H1 (cell line): Measurements from ENCODE around the gene MYL3. TPM values are rescaled to one million over a fixed set of nuclear protein-coding genes. Genes with fewer than 3 reads are reported as not detected.

ENCODE experiments used
- CTBP2 ChIP-seq: IDR thresholded peaks from 2 replicates; pipeline ENCODE4 v1.7.0; 2011; ENCODE audit warnings: borderline replicate concordance, mild to moderate bottlenecking, moderate library complexity, mixed read lengths, low read length; ENCODE audit not compliant: insufficient read depth, insufficient read length
- HDAC6 ChIP-seq: IDR thresholded peaks from one replicate; pipeline ENCODE4 v1.7.1; 2012; ENCODE audit warnings: low read depth, mild to moderate bottlenecking, inconsistent platforms, low read length, moderate library complexity
- NRF1 ChIP-seq: IDR thresholded peaks from 2 replicates; pipeline ENCODE4 v1.6.1; 2011; ENCODE audit warnings: mild to moderate bottlenecking, low read depth, low read length, improper control_type of control experiment
- polyA plus RNA-seq, 7 experiments: library from polyadenylated mRNA; depleted of rRNA in 3 of 7; stranded (reverse) in 5 of 7; unstranded in 2 of 7; fragments of >200 nt in 5 of 7; fragments of 200-250 nt in 2 of 7; gene quantifications; 1 replicate in 5 of 7; 2 replicates in 1 of 7; 4 replicates in 1 of 7; pipeline versions ENCODE4 v1.2.1 to v1.2.3, GENCODE V29; 2011 to 2013; ENCODE audit warnings: missing spikeins in 2 of 7, mixed read lengths in 2 of 7
- total RNA-seq: library from RNA; stranded (reverse); fragmentation: NEBNext Ultra II Directional; extraction: Animal tissue kit (Norgen Biotek cat#: 25700); gene quantifications from 2 replicates; pipeline ENCODE4 v1.2.1, GENCODE V29; 2021

Gene MYL3
- total and polyA plus RNA-seq, 2 of the 8 experiments (the other 6 are each of a cell fraction or from before 2014, with no cell fraction given) = 0.06 TPM; not detected in 1

DNA sequence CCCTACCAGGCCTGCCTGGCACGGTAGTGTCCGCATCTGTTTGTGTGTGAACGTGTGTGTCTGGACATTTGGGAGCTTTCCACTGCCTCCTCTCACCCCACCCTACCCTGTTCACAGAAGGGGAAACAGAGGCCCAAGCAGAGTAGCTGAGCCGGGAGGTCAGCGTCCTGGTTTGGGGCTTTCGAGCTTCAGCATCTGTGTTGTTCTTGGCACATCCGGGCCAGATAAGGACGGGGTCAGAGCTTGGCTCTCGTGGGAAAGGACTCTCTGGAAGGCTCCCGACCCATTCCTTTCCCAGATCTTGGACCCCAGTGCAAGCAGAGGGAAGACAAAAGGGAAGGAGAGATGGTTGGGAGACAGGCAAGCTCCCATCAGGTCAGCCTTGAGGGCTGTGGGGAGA is 8.0 kb upstream of the MYL3 start (continued):
- TF ChIP-seq HDAC6 = no peak
- TF ChIP-seq NRF1 = no peak
- TF ChIP-seq CTBP2 = no peak
